Brain pericyte (primary cell): Measurements from ENCODE around the gene AGTRAP.

Source experiments
- DNase-seq: peaks from one replicate; pipeline ENCODE4 v3.0.0-alpha.2; 2012; ENCODE audit warnings: low read depth, low spot score

Gene AGTRAP

GRCh38 chr1:11784256-11784992 lies 48.5 kb downstream of the AGTRAP start:
- no peak for DNase-seq

- DNase-seq, result no peak
Measured at GRCh38 chr1:11784993-11785769, 49.2 kb downstream of the AGTRAP start.

- DNase-seq, result no peak
Measured at GRCh38 chr1:11786168-11786567, 50.2 kb downstream of the AGTRAP start.

GRCh38 chr1:11787251-11787803 lies 51.4 kb downstream of the AGTRAP start:
- no peak for DNase-seq

GRCh38 chr1:11787804-11788436 lies 52.0 kb downstream of the AGTRAP start:
- DNase-seq, result no peak

- DNase-seq, result no peak
Measured at GRCh38 chr1:11788549-11789053, 52.7 kb downstream of the AGTRAP start.

- DNase-seq, result no peak
Measured at GRCh38 chr1:11789126-11790067, 53.5 kb downstream of the AGTRAP start.

GRCh38 chr1:11790101-11790879 lies 54.4 kb downstream of the AGTRAP start:
- no peak for DNase-seq

- peak; percentile 75 for DNase-seq
Measured at GRCh38 chr1:11790880-11791715, 55.2 kb downstream of the AGTRAP start.

GRCh38 chr1:11792106-11792505 lies 56.2 kb downstream of the AGTRAP start:
- DNase-seq, result no peak

GRCh38 chr1:11793819-11794218 lies 57.9 kb downstream of the AGTRAP start:
- no peak for DNase-seq

- no peak for DNase-seq
Measured at GRCh38 chr1:11794446-11795237, 58.7 kb downstream of the AGTRAP start.

GRCh38 chr1:11795238-11795890 lies 59.4 kb downstream of the AGTRAP start:
- no peak for DNase-seq

- DNase-seq, result no peak
Measured at GRCh38 chr1:11796036-11796828, 60.3 kb downstream of the AGTRAP start.

GRCh38 chr1:11797525-11798216 lies 61.7 kb downstream of the AGTRAP start:
- no peak for DNase-seq

- no peak for DNase-seq
Measured at GRCh38 chr1:11799099-11799498, 63.2 kb downstream of the AGTRAP start.
